NCI-H69 (cell line): Measurements from ENCODE around the gene CAMKK1.
"Not testable (repeated sequence)": the region's sequence is repeated elsewhere in the genome, so short reads cannot be mapped to it uniquely, and the experiment has no call there.

Source experiments
- DNase-seq: peaks from one replicate; lab custom pipeline; 2025; lab: John Stamatoyannopoulos, UW

CAMKK1 gene

DNA sequence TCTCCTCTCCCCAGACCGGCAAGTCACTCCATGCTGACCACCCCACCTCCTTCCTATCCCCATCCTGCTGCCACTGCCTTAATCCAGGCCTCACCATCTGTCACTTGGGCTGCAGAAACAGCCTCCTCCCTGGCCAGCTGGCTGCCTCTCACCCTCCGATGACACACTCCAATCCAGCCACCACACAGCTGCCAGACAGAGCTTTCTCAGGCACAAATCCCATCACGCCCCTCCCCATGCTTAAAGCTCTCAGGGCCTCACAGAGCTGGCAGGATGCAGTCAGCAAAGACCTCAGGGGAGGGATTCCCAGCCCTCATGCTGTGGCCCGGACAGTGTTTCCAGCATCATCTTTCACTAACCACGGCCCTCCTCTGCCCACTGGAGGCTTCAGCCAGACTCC is 13.7 kb downstream of the CAMKK1 start:
- DNase-seq: peak; percentile 86

DNA sequence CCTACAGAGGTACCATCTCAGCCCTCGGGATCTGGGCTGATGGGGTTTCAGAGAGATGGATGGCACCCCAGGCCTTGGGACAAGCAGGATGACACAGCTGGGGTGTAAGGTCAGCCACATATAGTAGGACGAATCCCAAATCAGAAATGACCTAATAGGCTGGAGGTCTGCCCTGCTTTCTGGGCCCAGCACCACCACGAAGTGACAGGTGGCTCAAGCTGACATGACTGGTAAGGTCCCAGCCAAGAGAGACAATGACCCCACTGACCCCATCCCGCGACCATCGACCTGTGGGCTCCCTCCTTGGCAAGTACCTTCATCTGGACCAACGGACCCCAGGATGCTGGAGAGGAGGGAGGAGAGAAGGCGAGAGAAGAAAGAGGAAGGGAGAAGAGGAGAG is 15.6 kb downstream of the CAMKK1 start:
- DNase-seq: no peak

DNA sequence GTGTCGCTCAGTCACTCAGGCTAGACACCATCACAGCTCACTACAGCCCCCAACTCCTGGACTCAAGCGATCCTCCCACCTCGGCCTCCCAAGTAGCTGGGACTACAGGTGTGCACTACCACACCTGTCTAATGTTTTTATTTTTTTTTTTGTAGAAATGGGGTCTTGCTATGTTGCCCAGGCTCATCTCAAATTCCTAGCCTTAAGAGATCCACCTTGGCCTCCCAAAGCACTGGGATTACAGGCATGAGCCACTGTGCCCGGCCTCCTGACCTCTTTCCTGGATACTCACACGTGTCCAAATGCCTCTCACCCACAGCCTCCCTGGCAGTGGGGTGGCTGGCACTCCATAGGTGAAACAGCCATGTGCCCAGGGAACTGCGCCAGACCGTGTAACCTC is 17.5 kb downstream of the CAMKK1 start:
- DNase-seq: no peak

DNA sequence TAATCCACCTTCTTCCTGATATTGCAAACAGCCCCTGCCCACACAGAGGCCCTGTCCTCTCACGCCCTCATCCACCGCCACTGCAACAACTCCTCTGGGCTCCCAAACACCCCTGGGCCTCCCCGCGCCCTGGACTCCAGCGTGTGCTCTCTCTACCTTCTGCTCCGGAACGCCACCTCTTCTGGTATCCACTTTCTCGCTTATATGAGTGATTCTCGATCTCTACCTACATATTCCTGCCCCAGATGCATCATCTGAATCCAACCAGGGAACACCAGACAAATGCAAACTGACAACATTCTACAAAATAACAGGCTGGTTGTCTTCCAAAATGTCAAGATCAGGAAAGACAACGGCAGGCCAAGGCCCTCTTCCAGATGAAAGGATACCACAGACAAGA is 19.0 kb downstream of the CAMKK1 start:
- no peak for DNase-seq

DNA sequence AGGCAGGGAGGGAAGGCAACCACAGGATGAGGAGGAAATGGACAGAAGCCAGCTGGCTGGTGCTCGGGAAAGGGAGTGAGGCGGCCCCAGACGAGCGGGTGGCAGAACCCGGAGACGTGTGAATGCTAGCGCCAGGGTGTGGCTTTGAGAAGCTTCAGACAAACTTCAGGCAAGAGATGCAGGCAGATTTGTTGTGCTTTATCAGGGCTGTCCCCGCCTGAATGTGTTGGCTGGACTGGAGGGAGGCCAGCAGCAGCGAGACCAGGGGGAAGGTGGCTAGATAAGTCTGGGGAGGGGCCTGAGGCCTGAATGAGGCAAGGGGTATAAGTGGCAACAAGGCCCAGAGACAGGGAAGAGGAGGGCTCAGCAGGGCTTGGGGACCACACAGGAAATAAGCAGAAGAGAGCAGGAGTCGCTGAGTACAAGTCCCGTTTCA is 22.0 kb downstream of the CAMKK1 start:
- DNase-seq: peak; percentile 22

DNA sequence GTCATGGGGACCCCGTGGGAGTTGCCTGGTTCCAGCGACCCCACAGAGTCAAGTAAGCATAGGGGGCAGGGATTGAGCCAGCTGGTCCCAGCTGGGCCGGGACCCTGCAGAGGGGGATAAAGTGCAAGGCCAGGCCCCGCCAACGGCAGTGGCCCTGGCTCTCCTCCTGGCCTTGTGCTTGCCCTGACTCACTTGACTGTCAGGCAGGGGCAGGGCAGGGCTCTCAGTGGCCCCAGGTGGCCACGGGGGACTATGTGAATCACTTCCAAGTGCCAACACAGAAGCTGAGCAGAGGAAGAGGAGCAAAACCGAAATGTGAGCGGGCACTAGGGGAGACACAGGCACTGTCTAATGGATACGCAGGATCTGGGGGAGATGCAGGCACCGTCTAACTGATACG is 25.2 kb downstream of the CAMKK1 start:
- no peak for DNase-seq

DNA sequence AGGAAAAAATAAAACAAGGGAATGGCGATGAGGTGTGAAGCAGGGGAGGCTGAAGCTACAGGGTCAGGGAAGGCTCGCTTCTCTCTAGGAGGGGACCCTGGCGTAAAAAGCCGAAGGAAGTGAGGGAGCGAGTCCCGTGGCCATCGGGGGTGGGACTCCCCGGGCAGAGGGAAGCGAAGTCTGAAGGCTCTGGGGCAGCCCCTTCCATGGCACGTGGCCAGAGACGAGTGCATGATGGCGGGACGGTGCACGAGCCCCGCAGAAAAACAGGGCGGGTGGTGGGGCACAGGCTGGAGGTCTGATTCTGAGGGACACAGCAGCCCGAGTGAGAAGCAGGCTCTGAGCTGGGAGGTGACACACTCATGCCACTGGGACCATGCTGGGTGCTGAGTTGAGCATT is 25.7 kb downstream of the CAMKK1 start:
- no peak for DNase-seq

DNA sequence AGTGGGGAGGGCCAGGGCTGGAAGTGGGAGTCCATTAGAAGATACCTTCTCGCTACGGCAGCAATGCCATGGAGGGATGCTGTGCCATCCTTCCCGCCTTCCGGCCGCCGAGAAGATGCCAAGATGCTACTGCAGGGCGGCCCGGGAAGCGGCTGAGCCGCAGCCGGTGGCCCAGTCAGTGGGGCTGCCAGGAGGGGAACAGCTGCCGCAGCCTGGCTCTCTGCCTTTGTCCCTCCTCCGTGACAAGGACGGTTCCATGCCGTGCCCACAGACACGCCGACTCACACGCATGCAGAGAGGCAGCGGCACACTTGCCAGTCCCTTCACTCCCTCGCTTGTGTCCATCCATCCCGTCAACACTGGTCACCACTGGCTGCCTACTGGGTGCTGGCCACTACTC is 26.6 kb downstream of the CAMKK1 start:
- no peak for DNase-seq

DNA sequence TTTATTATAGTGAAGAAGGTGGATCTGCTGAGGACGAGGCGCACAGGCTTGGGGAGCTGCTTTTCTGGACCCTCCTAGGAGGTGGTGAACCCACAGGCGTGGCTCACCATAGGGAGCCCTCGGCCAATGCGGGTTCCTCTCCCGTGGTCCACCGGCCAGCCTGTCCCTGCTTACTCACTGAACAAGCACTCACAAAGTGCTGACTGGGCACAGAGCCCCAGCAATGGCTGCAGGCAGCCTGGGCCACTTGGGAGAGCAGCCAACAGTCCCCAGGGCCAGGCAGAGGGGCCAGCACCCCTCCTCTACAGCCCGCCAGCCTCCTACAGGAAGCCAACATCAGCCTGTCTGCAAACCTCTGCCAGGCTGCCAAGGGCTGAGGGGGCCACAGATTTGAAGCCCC is 27.7 kb downstream of the CAMKK1 start:
- DNase-seq: no peak

DNA sequence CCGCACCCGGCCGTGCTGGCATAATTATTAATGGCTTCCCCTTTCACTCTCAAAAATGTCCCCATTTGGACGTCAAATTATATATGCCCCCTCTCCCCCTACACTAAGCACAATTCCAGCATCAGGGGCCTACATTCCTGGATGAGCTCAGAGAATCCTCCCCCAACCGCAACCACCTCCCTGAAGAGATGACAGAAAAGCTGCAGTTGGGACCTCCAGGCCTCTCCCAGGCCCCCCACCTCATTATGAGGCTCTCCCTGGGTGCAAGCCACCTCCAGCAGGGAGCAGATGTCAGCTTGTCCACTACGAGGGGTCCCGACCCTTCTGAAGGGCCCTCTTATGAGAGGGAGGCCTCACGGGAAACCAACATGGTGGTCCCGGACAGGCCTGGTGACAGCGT is 28.3 kb downstream of the CAMKK1 start:
- DNase-seq: no peak

DNA sequence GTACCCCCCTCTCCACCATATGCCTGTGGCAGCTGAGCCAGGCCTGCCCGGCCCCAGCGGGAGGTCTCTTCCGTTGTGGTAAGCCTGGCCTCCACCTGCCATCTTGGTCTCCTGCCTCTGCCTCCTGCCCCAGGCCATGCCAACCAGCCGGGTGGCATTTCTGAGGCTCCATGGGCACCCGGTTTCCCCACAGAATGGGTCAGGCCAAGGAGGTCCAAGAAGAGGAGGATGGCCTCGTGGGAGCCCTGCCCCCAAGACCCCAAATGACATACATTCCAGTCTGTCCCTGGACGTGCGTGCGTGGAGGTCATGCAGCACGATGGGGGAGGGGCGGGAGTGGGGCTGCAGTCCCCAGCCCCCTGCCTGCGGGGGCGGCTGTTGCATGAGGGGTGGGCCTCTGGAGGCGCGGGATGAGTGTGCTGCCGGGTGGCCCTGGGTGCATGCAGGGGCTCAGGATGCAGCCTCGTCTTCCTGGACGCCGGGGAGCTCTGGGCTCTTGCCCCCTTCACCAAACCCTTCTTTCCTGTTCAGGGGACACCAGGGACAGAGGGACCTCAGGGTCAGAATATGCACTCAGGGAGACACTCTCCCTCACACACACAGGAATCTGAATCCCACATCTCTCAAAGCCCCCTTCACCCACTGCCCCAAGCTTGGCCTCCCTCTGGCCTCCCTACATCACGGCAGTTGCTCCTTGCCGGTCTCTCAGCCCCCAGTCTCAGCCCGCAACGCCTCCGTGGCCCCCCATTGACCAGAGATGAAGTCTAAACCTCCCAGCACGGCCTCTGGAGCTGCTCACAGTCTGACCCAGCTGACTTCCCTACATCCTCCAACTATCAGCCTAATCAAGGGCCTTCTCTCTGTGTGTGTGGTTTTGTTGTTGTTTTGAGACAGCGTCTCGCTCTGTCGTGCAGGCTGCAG is 30.8 kb downstream of the CAMKK1 start:
- DNase-seq: no peak

DNA sequence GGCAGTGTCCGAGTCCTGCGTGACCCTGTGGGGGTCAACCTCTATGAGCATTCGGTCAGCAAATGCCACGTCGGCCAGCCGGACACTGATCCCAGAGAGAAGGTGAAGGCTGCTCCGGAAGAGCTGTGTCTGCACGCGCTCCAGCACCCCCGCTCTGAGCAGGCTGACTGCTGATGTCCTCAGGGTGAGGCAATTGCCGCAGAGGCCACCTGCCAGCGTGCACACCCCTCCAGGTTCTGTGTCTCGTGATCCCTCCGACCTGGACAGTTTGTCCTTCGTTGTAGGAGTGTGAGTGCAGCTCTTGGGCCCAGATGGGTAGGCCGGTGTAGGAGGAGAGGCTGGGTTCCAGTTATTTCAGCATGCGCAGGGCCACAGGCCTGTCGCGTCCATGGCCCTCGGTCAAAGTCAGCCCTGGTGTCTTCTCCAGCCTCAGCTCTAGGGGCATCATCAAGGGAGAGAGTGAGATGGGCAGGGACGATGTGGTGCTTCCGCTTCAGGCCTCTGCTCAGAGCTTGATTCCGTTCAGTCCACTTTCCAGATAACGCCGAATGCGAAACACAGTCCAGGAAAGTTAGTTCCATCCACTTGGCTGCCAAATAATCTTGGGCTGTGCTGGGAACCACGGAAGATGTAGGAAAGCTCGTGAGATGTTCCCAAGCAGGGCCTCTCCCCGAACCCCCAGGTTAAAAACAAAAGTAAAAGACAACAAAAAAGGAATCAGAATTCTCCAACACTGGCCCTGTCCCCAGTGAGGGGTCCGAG is 31.7 kb downstream of the CAMKK1 start:
- DNase-seq: no peak

DNA sequence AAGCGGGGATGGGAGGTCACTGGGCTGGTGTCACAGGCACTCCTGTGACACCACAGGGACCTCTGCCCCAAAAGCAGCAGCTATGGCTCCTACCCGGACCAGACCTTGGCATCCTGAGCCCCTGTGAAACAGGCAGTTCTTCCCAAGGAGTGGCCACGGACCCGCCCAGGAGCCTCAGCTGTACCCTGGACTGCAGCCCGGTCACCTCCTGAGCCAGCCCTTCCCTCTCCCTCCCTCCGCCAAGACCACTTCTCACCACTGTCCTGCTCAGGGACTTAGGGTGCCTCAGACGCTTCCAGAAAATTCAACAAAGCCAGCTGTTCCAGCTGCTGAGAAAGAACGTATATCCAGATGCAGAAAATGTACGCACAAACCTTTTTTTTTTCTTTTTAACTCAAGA is 32.9 kb downstream of the CAMKK1 start:
- no peak for DNase-seq

DNA sequence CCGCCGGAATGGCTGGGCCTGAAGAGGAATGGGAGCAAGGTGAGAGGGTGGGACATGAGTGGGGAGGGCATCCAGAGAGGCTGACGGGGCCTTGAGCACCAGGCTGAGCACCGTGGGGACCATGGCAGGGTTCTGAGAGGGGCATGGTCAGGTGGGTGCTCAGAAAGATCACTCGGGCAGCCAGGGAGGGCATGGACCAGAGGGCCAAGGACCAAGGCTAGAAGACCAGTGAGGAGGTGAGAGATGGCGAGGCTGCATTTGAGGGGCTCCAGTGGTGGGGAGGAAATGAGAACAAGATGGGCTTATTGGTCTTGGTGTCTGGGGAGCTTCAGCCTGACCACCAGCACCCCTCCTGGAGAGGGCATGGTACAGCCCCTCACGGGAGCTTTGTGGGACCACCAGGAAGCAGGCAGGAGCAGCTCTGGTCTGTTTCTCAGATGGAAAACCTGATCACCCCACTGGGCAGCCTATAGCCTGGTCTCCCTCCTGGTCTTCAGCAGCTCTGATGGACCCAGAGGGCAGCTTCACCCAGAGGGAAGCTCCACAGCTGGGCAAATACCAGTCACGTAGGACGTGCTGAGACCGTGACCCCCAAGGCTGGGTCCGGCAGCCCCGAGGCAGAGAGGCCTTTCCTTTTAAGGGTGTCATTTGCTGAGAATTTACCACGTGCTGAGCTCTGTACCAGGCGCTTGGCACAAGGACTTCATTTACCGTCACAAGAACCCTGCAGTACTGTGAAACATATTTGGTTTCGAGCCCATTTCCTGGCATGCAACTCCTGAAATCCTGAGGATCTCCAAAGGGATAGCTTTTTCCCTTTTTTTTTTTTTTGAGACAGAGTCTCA is 35.4 kb downstream of the CAMKK1 start:
- DNase-seq: no peak

DNA sequence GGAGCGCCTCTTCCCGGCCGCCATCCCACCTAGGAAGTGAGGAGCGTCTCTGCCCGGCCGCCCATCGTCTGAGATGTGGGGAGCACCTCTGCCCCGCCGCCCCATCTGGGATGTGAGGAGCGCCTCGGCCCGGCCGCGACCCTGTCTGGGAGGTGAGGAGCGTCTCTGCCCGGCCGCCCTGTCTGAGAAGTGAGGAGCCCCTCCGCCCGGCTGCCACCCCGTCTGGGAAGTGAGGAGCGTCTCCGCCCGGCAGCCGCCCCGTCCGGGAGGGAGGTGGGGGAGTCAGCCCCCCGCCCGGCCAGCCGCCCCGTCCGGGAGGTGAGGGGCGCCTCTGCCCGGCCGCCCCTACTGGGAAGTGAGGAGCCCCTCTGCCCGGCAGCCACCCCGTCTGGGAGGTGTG is 38.6 kb downstream of the CAMKK1 start:
- DNase-seq: not testable (repeated sequence)

DNA sequence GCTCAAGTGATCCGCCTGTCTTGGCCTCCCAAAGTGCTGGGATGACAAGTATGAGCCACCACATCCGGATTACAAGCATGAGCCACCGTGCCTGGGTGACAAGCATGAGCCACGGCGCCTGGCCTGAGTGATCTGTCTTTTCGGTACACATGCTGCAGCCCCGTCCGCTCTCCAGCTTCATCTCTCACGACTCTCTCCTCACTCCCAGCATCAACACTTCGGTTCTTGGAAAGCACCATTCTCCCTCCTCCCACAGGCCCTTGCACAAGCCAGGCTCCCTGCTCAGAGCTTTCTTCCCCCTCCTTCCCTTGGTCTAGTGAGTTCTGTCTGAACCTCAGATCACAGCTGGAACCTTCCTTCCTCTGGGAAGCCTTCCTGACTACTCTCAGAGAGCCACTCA is 40.3 kb downstream of the CAMKK1 start:
- no peak for DNase-seq

DNA sequence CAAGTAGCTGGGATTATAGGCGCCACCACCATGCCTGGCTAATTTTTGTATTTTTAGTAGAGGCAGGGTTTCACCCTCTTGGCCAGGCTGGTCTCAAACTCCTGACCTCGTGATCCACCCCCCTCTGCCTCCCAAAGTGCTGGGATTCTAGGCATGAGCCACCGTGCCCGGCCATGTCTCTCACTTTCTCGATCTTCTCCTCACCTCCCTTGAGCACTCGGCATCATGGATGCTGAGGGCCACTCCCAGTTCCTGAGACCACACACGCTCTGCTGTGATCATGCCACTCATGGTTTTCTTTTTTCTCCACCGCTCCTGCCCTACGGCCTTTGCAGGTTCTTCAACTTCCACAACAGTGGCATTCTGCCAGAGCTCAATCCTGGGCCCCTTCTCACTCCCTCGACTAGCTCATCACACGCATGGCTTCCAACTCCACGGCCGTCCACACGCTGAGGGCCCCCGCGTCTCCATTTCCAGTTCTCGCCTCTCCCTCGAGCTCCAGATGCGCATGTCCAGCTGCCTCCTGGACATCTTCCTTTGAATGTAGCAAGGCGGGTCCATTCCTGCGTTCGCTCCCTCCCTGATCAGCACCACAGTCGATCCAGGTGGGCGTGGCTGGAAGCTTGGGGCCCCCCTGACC is 41.3 kb downstream of the CAMKK1 start:
- no peak for DNase-seq

DNA sequence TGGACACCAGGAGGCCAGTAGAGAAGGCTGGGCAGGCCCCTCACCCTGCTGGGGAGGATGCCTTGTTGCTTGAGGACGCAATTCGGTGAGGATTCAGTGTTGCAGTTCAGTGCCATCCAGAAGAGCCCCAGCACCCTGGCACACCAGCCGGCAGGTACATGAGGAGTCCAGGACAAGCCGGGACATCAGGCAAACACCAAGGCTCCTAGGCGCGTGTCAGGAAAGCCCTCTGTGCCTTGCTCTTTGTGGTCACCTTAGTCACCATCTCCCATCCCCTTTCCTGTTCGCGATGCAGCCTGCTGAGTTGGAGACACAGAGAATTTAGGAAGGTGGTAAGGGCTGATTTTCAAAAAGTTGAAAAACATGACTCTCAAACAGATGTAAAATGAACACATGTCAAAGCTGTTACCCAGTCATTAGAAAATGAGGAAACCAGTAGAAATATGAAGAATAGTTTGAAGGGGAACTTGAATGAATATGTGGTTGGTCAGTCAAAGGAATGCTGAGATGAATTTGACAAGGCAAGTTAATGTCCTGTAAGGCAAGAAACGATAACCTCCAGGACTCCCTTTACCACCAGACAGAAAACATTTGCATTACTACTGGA is 44.5 kb downstream of the CAMKK1 start:
- no peak for DNase-seq

DNA sequence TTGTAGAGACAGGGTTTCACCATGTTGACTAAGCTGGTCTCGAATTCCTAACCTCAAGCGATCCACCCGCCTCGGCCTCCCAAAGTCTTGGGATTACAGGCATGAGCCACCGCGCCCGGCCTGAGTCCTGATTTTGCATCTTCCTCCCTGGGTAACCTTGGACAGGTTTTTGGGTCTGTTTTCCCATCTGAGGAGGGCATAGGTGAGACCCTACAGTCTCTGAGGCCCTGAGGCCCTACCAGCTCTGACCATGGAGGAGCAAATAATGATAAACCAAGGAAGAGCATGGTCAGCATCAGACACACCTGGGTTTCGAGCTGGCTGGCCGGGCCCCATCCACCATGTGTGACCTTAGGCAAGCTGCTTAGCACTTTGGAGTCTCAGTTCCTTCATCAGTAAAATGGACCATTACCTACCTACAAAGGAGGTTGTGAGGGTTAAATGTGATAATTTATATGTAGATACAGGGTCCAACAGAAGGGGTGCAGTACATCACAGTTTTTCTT is 45.6 kb downstream of the CAMKK1 start:
- DNase-seq: no peak

DNA sequence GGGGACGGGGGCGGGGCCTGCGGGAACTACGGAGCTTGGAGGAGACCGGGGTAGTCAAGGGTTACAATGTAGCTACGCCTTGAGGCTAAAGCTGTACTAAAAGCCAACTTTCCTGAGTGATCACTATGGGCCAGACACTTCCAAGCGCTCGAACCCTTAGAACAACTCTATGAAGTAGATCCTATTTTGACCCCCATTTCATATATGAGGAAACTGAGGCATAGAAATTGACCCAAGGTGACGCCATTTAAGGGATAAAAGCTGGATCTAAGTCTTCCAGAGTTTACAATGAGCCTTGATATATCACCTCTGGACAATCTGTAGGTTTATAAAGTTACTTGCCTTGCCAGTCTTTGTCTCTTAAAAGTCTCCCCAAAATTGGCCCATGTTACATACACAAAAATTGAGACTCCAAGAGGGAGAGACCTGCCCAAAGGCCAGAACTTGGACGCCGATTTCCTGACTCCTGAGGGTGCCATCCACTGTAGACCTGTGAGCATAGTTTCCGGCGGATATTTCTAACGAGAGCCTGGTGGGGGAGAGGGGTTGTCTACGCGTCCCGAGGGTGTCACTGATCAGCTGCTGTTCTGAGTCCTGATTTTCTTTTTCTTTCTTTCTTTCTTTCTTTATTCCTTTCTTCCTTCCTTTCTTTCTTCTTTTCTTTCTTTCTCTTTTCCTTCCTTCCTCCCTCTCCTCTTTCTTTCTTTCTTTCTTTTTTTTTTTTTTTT is 46.3 kb downstream of the CAMKK1 start:
- no peak for DNase-seq
